Measurements from ENCODE around the gene CCER1.

GRCh38 chr12:90979019-90979418 lies 24.0 kb upstream of the CCER1 start:
- TF ChIP-seq CTCF (conservative IDR thresholded peaks at IDR 0.05 in 1 of 2, IDR thresholded peaks at IDR 0.05 in 1 of 2; ENCODE audit: low read depth in 1 of 2, low read length in 2 of 2) (no peak), EZH2 (IDR thresholded peaks at IDR 0.05; ENCODE audit: low read length, missing control alignments) (no peak)

Measured in fibroblast of lung (primary cell).